C4-2B (cell line): Measurements from ENCODE around the gene DENND5B.

Source experiments
- CTCF ChIP-seq: fragments of 450-650 bp; conservative IDR thresholded peaks from 2 replicates; pipeline ENCODE4 v1.5.1; 2017; ENCODE audit warnings: mild to moderate bottlenecking
- ZFX ChIP-seq: fragments of 450-650 bp; IDR thresholded peaks from 2 replicates; pipeline ENCODE4 v1.6.1; 2017

- TF ChIP-seq CTCF = no peak
- no peak for TF ChIP-seq ZFX
Measured at GRCh38 chr12:31499567-31499966, 91.4 kb downstream of the DENND5B start.
